Right atrium auricular region (tissue), 2 donors: ENCODE results near the gene ADGRL4. TPM values are rescaled to one million over a fixed set of nuclear protein-coding genes. Genes with fewer than 3 reads are reported as not detected.

Experiments
- DNase-seq: peaks from one replicate; pipeline ENCODE4 v3.0.0-alpha.2; 2019; ENCODE audit warnings: low spot score
- H3K27ac ChIP-seq, 2 donors: fragments of 200-600 bp; sonication (generic); 1 replicate in 1 of 2; 2 replicates in 1 of 2; pipeline ENCODE4 v1.5.1; 2016 to 2019
- H3K27me3 ChIP-seq, 2 donors: fragments of 200-600 bp; sonication (generic); one replicate each; pipeline versions ENCODE4 v1.5.1 to v1.6.0; 2017 to 2019
- H3K36me3 ChIP-seq: fragments of 200-600 bp; sonication (generic); one replicate; pipeline ENCODE4 v1.5.1; 2016
- H3K4me1 ChIP-seq, 2 donors: fragments of 200-600 bp; sonication (generic); one replicate each; pipeline versions ENCODE4 v1.5.1 to v1.6.0; 2017 to 2019
- H3K4me3 ChIP-seq, 2 donors: fragments of 200-600 bp; sonication (generic); 1 replicate in 1 of 2; 2 replicates in 1 of 2; pipeline ENCODE4 v1.5.1; 2017 to 2019; ENCODE audit warnings: mild to moderate bottlenecking in 1 of 2, moderate library complexity in 1 of 2
- H3K9me3 ChIP-seq, 2 donors: fragments of 200-600 bp; sonication (generic); one replicate each; pipeline ENCODE4 v1.5.1; 2019
- CTCF ChIP-seq, 2 donors: fragments of 200-600 bp; sonication (generic); IDR thresholded peaks; one replicate each; pipeline ENCODE4 v1.5.1; 2019; ENCODE audit warnings: antibody characterized with exemption in 2 of 2
- total RNA-seq, 2 donors: library from RNA; depleted of rRNA; stranded (reverse); fragments of >200 nt; gene quantifications; one replicate each; pipeline ENCODE4 v1.1.0, GENCODE V29; 2016

Gene ADGRL4
- total RNA-seq, 2 donors from 2014 or later = 15.1 to 28.2 TPM

GRCh38 chr1:78843546-78843945 lies 163.0 kb downstream of the ADGRL4 start:
- no peak for TF ChIP-seq CTCF (IDR thresholded peaks at IDR 0.05)
- H3K4me3 ChIP-seq = no peak overlapping the region

GRCh38 chr1:78843111-78843510 lies 163.4 kb downstream of the ADGRL4 start:
- Histone ChIP-seq H3K36me3 (no peaks in the 10 kb centered on the region), H3K27ac (no peak overlapping the region), H3K4me1 (peaks cover 0 to 13% of the 10 kb centered on the region in 2 donors), H3K9me3 (no peaks in the 10 kb centered on the region), H3K4me3 (no peak overlapping the region), H3K27me3 (no peaks in the 10 kb centered on the region)
- DNase-seq = no peak
- TF ChIP-seq CTCF (IDR thresholded peaks at IDR 0.05) = no peak

More at GRCh38 chr1:78843546-78843945, 163.0 kb downstream of the ADGRL4 start:
- no peak for DNase-seq
- Histone ChIP-seq H3K36me3 (no peaks in the 10 kb centered on the region), H3K9me3 (no peaks in the 10 kb centered on the region), H3K27me3 (no peaks in the 10 kb centered on the region), H3K27ac (no peak overlapping the region), H3K4me1 (peaks cover 0 to 13% of the 10 kb centered on the region in 2 donors)

- Histone ChIP-seq H3K36me3 (no peaks in the 10 kb centered on the region), H3K4me3 (no peak overlapping the region), H3K9me3 (no peaks in the 10 kb centered on the region), H3K4me1 (peaks cover 0 to 13% of the 10 kb centered on the region in 2 donors), H3K27ac (no peak overlapping the region), H3K27me3 (no peaks in the 10 kb centered on the region)
- TF ChIP-seq CTCF (IDR thresholded peaks at IDR 0.05) = no peak
- DNase-seq = no peak
These were observed 165.9 kb downstream of the ADGRL4 start for GRCh38 chr1:78840453-78841271.
